ENCODE measurements around the gene MINK1.

MINK1 gene

DNA sequence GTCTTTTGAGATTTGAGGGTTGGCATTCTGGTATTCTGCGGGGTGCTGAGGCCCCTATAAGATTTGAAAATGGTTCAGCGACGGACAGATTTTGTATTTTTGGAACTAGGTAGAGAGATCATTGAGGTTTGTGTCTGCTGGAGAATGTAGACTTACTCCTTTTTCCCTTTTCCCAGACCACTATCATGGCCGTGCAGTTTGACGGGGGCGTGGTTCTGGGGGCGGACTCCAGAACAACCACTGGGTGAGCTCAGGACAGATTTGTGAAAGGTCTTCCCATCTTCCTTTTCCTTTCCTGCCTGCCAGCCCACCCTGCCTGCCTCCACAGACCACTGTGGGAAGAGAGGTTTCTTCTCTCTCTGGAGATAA is 36.6 kb upstream of the MINK1 start:
- CTCF ChIA-PET: interaction anchor here (0.9 to 3.0 kb wide), 5 partner anchors 10 to 107 kb away, joined by 3 to 11 read pairs (median 3); partner anchors contain the start of genes CHRNE and VMO1
- DNase-seq (ENCODE audit: low read depth, low spot score): no peak

DNA sequence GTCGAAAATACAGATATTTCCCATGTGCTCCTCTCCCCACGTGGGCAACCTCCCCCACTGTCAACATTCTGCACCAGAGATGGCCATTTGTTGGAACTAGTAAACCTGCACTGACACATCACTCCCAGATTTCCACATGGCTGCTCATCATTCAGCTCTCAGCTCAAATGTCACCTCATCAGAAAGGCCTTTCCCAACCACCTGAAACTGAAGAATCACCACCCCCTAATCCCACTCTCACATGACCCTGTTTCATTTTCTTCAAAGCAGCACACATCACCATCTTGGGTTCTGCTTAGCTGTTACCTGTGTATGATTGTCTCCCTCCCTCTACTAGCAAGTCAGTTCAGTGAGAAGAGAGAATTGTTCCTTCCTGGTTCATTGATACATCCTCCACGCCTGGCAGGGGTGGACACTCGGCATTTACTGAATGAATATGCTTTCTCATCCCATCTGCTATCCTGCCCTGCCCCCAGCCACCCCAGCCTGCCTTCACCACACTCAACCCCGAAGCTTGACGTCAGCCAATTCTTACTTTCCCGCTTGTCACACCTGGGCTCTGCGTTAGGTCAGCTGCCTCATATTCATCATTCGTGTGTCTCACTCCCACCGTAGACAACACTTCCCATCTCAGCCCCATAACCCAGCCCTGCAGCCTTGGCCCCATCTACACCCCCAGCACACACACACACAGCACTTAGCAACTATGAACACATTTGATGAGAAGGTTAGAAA is 32.5 kb upstream of the MINK1 start:
- H3K4me3 ChIP-seq (ENCODE audit: low read depth, low read length): no peak overlapping the region
- TF ChIP-seq CTCF (IDR thresholded peaks at IDR 0.05; ENCODE audit: insufficient read depth, low read length, missing control alignments): no peak
- no peak for DNase-seq (ENCODE audit: low read depth, low spot score)
- CTCF ChIA-PET: interaction anchor here (0.9 to 1.6 kb wide), 3 partner anchors 10 to 14 kb away, joined by 3 to 10 read pairs (median 6); partner anchors contain the start of genes GLTPD2 and VMO1
- POLR2A ChIA-PET: no interaction called here

More for the DNA sequence above, 36.6 kb upstream of the MINK1 start:
- POLR2A ChIA-PET: interaction anchor here (0.7 to 1.7 kb wide), 3 partner anchors 10 to 113 kb away, joined by 3 to 19 read pairs (median 4); partner anchors contain the start of genes CHRNE and PLD2
- no peak for TF ChIP-seq CTCF (IDR thresholded peaks at IDR 0.05; ENCODE audit: insufficient read depth, low read length, missing control alignments)
- peak overlapping the region; percentile 100 for H3K4me3 ChIP-seq (ENCODE audit: low read depth, low read length)

DNA sequence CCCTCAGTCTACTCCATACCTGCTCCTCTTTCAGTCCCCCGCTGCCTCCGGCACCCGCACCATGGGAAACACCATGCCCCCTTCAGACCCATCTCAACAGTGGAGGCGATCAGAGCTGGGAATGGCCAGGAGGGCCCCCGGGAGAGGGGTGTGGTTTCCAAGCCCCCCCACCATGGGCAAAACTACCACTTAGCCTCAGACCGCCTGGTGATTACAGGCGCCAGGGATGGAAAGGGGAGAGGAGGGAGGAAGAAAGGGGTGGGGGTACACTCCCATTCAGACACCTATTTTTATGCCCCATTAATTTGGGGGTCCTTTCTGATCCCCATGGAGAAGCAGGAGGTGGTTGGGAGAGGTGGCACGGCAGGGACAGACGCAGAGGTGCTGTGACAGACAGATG is 30.9 kb upstream of the MINK1 start, which contains the start of gene C17orf114:
Gene C17orf114 (minus strand): TSS at position 101 of the 400 bp plus-strand sequence.
- H3K4me3 ChIP-seq (ENCODE audit: low read depth, low read length): no peak within 1 kb of the TSS
- ChIA-PET POLR2A (no interaction called here), CTCF (no interaction called here)
- no peak for TF ChIP-seq CTCF (IDR thresholded peaks at IDR 0.05; ENCODE audit: insufficient read depth, low read length, missing control alignments)
- DNase-seq (ENCODE audit: low read depth, low spot score): no peak

- TF ChIP-seq CTCF (IDR thresholded peaks at IDR 0.05; ENCODE audit: insufficient read depth, low read length, missing control alignments): no peak
- peak overlapping the region; percentile 72 for H3K4me3 ChIP-seq (ENCODE audit: low read depth, low read length)
- no peak for DNase-seq (ENCODE audit: low read depth, low spot score)
- ChIA-PET POLR2A (interaction anchor here (0.8 to 1.5 kb wide), 3 partner anchors 10 to 16 kb away, joined by 3 to 19 read pairs (median 6); partner anchors contain the start of gene PSMB6), CTCF (interaction anchor here (1.2 to 3.3 kb wide), 4 partner anchors 17 to 240 kb away, joined by 3 to 28 read pairs (median 4); partner anchors contain the start of gene GLTPD2)
Observed at GRCh38 chr17:4806456-4806776, 26.7 kb upstream of the MINK1 start.

DNA sequence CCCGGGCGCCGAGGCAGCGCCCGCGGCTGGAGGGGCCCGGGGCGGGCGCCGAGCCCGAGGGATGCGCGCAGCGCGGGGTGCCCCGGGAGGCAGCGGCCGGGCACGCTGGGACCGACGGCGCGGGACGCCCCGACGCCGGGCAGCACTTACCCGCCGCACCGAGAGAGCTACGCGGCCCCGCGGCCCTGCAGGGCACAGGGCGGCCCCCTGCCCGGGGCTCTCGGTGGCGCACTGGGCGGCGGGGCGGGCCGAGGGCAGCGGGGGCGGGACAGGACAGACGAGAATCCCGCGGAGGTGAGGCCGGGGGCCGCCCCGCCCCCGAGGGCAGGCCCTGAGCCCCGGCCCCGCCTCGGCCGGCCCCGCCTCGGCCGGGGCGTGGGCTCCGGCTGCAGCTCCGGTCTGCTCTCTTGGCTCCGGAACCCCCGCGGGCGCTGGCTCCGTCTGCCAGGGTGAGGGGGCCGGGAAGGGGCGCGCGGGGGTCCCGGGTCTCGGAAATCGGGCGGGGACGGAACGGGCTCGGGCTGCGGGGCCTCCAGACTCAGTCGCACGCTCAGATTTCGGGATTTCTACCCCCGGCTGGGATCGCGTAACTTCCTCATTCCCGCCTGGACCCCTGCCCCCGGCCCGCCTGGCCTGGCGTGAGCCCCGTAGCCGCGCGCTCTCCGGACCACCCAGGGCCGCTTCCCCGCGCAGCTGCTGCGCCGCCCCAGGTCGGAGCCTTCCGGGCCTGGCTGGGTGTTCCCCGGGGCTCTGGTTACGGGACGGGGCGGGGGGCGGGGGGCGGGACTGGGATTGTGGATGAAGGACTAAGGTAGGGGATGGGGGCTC is 26.1 kb upstream of the MINK1 start, which contains the start of gene PLD2:
Gene PLD2 (plus strand): TSS at position 376 of the 828 bp plus-strand sequence. CDS start 621 bp downstream, outside the sequence.
- ChIA-PET POLR2A (interaction anchor here (0.8 to 1.5 kb wide), 3 partner anchors 11 to 17 kb away, joined by 3 to 19 read pairs (median 6); partner anchors contain the start of gene PSMB6), CTCF (interaction anchor here (0.7 to 3.3 kb wide), 6 partner anchors 11 to 241 kb away, joined by 3 to 28 read pairs (median 3); partner anchors contain the start of genes GLTPD2 and PSMB6)
- no peak for DNase-seq (ENCODE audit: low read depth, low spot score)
- peak within 1 kb of the TSS; percentile 72 for H3K4me3 ChIP-seq (ENCODE audit: low read depth, low read length)
- TF ChIP-seq CTCF (IDR thresholded peaks at IDR 0.05; ENCODE audit: insufficient read depth, low read length, missing control alignments): no peak
